GM19455 (cell line): ENCODE data around the gene SEMA4A.
A peak's percentile ranks its signal among the peaks of the same experiment; 100 is the strongest.

ENCODE experiments used
- ATAC-seq: cut with Tn5 transposase; IDR thresholded peaks from one replicate; pipeline ENCODE4 v1.9.1; 2021; ENCODE audit not compliant: unreplicated experiment

The SEMA4A gene

DNA sequence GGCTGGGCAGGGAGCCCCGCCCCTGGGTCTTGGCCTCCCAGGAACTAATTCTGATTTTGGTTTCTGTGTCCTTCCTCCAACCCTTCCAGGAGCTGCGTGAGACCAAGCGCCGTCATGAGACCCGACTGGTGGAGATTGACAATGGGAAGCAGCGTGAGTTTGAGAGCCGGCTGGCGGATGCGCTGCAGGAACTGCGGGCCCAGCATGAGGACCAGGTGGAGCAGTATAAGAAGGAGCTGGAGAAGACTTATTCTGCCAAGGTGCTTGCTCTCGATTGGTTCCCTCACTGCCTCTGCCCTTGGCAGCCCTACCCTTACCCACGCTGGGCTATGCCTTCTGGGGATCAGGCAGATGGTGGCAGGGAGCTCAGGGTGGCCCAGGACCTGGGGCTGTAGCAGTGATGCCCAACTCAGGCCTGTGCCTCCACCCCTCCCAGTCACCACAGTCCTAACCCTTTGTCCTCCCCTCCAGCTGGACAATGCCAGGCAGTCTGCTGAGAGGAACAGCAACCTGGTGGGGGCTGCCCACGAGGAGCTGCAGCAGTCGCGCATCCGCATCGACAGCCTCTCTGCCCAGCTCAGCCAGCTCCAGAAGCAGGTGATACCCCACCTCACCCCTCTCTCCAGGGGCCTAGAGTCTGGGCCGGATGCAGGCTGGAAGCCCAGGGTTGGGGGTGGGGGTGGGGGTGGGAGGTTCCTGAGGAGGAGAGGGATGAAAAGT, 18.5 kb upstream of the SEMA4A start:
- ATAC-seq = no peak

DNA sequence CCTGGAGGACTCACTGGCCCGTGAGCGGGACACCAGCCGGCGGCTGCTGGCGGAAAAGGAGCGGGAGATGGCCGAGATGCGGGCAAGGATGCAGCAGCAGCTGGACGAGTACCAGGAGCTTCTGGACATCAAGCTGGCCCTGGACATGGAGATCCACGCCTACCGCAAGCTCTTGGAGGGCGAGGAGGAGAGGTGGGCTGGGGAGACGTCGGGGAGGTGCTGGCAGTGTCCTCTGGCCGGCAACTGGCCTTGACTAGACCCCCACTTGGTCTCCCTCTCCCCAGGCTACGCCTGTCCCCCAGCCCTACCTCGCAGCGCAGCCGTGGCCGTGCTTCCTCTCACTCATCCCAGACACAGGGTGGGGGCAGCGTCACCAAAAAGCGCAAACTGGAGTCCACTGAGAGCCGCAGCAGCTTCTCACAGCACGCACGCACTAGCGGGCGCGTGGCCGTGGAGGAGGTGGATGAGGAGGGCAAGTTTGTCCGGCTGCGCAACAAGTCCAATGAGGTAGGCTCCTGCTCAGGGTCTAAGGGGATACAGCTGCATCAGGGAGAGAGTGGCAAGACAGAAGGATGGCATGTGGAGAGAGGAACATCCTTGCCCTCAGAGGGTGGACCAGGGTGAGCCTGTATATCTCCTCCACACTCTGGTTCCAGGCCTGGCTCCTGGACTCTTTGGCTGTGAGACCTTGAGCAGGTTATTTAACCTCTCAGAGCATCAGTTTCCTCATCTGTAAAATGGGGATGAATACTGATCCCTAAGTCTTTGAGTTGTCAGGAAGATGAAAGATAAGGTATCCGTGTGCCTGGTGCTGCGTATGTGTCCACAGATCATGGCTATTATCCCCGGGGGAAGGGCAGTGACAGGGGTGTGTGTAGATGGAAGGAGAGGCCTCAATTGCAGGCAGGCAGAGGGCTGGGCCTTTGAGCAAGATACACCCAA, 17.2 kb upstream of the SEMA4A start:
- ATAC-seq = no peak

DNA sequence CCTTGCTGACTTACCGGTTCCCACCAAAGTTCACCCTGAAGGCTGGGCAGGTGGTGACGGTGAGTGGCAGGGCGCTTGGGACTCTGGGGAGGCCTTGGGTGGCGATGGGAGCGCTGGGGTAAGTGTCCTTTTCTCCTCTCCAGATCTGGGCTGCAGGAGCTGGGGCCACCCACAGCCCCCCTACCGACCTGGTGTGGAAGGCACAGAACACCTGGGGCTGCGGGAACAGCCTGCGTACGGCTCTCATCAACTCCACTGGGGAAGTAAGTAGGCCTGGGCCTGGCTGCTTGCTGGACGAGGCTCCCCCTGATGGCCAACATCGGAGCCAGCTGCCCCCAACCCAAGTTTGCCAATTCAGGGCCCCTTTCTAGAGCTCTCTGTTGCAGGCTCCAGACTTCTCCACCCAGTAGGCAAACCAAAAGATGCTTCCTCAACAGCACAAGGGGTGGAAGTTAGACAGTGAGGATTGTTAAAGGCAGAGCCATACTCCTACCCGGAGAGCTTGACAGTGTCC, 16.4 kb upstream of the SEMA4A start:
- no peak for ATAC-seq

DNA sequence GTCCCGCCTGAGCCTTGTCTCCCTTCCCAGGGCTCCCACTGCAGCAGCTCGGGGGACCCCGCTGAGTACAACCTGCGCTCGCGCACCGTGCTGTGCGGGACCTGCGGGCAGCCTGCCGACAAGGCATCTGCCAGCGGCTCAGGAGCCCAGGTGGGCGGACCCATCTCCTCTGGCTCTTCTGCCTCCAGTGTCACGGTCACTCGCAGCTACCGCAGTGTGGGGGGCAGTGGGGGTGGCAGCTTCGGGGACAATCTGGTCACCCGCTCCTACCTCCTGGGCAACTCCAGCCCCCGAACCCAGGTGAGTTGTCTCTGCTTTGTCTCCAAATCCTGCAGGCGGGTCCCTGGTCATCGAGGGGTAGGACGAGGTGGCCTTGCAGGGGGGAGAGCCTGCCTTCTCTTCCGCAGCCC, 14.9 kb upstream of the SEMA4A start:
- no peak for ATAC-seq

DNA sequence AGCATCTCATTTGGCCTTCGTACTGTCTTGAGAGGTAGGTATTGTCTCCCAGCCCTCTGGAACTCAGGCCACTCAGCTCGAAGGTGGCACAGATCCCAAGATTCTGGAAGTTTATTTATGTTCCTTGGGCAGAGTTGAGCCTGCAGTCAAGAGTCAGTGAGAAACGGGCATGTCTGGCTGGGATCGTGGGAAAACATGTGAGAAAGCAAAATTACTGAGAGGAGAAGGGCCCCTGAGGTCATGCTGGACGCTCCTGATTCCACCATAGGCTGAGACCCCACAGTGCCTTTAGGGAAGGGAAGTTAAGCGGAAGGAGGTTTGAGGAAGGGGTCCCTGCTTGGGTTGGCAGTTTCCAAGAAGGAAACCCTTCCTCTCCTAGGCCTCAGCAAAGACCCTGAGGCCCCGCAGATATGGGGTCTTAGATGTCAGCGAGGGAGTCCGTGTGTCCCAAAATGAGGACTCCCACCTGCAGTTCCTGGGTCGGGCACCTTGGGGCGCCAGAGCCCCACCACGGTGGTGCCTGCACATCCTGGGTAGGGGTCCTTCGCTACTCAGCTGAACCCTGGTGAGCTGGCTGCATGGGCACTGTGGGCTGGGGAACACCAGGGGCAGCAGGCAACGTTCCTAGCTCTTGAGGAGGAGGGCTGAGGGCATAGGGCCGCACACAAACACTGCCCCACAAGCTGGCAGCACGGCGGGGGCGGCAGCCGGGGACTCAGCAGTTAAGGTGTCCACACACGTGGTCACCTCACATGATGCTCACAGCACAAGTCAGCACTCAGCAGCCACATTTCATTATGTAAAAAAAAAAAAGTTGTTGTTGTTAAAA, 12.3 kb upstream of the SEMA4A start:
- no peak for ATAC-seq

DNA sequence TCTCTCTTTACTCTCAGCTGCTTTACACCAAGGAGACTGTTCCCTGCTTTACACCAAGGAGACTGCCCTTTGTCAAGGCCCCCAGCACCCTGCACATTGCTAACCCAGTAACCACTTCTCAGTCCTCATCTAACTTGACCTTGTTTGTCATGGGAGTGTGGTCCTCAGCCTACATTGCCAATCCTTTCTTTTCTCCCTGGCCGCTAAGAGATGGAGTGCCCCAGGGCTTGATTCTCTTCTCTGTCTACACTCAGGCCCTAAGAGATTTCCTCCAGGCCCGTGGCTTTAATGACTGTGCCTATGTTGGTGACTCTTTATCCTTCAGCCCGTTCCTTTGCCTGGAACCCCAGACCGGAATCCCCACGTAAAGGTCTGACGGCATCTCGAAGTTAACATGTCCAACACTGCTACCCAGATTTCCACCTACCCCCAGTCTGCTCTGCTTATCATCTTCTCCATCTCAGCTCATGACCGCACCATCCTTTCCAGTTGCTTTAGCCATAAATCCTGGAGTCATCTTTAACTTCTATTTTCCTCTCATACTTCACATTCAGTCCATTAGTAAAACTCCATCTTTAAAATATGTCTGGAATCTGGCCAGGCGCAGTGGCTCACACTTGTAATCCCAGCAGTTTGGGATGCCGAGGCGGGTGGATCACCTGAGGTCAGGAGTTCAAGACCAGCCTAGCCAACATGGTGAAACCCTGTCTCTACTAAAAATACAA, 9.5 kb upstream of the SEMA4A start:
- no peak for ATAC-seq

DNA sequence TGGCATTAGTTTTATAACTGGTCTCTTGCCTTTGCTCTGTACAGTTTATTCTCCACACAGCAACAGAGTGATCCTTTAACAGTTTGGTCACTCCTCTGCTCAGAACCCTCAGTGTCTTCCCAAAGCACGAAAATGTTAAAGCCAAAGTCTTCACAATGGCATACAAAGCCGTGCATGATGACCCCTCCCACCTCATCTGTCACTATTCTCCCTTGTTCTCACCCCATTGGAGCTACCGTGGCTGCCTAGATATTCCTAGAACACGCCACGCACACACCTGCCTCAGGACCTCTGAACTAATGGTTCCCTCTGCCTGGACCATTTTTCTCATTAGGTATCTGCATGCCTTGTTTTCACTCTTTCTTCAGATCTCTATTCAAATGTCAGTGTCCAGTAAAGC, 8.6 kb upstream of the SEMA4A start:
- no peak for ATAC-seq

DNA sequence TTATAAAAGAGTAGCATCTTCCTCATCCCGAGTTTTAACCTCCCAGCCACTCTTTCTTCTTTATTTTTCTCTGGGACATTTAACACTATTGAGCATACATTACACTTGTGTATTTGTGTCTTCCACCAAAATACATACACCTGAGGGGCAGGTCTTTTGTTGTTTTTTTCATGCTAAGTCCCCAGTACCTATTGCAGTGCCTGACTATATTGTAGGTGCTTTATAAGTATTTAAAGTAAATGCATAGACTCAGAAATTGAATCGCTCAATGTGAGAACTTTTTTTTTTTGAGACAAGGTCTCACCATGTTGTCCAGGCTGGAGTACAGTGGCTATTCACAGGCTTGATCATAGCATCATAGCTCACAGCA, 7.8 kb upstream of the SEMA4A start:
- ATAC-seq = no peak

DNA sequence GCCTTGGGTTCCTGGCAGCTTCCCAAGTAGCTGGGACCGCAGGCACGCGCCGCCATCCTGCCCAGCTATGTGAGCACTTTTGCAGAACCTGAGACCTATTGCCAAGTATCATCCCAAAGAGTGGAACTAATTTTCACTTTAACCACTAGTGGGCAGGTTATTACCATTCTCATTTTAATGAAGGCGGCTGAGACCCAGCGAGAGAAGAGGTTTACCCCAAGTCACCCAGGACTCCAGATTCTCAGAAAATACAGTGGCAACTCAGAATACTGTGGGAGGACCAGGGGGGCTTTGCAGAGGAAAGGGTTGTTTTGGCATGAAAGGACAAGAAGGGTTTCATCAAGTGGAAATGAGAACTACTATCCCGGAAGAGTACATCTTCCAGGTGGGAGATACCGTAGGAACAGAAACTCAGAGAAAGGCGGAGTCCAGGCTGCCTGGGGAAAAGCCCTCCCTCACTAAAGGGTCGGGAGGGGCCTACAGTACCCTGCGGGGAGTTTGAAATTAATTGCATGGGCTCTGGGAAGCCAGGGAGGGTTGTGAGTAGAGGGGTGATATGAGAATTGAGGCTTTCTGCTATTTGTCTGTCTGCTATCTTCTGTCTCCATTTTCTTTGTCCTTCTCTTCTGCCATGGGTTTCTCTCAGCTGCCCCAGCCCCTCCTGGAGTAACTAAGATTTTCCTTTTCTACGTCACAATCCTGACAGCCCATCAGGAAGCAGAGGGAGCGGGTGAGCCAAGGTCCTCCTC, 7.2 kb upstream of the SEMA4A start:
- no peak for ATAC-seq

DNA sequence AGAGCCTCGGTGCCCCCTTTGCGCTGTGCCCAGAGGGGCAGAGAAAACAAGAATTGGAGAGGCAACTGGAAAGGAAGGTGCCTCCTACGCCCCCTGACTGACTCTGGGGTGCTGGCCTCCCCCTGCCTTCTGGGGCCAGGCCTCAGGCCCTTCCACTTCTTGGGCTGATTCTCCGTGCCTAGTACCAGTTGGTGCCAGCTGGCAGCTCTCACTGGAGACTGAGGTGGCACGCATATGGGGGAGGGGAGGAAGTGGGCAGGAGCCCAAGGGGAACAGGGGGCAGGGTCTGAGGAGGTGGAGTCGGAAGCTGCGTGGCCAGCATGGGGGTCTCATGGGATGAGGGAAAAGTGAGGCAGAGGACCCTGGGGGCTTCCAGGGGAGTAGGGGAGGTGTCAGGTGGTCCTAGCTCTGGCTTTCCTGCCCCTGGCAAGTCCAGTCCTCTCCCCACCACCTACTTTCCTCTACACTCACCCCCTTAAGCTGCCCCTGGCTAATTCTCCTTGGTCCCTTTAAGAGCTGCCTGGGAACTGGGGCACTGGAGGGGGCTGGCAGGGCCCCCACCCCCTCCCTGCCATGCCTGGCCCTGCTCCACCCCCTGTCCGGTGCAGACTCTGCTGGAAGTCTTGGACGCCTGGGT, 6.5 kb upstream of the SEMA4A start:
- ATAC-seq = no peak

DNA sequence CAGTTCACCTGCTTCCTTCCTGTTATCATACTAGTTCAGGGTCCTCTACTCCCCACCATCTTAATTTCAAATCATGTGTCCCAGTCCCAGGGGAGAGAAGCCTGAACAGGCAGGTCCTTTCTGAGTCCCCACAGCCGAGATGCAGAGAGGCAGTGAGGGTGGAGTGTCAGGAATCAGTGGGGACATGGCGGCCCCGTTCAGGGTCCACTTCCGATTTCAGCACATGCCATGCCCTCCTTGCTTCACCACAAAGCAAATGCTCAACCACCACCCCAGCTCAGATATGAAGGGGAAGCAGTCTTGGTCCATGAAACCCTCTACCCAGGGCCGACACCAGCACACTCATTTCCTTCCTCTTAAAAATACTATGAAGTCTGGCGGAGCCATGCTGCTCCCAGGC, 5.2 kb upstream of the SEMA4A start:
- ATAC-seq = no peak

DNA sequence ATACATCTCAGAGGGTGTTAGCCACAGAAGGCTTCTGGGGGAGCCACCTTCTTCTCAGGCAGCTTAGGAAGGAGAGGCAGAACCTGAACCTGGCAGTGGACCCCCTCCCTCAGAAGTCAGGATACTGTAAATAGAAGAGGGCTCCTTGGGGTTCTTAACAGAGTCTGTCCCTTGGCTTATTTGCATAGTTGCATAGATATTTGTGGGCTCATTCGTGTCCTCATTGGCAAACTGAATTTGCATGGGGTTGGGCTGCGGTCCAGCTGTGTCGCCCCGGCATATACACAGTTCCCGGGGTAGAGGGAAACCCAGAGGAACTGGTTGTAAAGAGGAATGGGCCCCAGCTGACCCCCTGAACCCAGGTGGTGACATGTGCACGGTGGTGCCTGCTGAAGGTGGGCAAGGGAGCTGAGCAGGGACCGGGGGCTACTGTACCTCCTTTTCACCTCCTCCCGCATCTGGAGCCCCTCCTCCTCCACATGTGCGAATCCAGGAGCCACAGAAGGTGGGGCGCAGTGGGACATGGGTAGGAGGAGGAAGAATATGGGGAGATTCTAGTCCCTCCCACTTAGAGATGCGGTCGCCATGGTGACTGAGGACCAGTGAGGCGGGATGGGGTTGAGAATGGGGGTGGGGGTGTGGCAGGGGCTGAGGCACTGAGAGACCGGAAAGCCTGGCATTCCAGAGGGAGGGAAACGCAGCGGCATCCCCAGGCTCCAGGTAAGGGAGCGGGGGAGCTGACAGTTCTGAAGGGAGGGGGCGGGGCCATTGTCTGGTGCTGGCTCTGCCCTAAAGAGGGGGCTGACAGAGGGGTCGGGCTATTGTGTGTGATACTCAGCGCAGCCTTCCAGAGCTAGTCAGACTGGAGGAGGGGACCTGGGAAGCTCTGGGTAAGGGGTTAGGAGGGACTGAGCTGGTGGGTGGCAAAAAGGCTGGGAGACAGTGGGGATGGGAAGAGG, 3.7 kb upstream of the SEMA4A start:
- peak; percentile 51 for ATAC-seq

DNA sequence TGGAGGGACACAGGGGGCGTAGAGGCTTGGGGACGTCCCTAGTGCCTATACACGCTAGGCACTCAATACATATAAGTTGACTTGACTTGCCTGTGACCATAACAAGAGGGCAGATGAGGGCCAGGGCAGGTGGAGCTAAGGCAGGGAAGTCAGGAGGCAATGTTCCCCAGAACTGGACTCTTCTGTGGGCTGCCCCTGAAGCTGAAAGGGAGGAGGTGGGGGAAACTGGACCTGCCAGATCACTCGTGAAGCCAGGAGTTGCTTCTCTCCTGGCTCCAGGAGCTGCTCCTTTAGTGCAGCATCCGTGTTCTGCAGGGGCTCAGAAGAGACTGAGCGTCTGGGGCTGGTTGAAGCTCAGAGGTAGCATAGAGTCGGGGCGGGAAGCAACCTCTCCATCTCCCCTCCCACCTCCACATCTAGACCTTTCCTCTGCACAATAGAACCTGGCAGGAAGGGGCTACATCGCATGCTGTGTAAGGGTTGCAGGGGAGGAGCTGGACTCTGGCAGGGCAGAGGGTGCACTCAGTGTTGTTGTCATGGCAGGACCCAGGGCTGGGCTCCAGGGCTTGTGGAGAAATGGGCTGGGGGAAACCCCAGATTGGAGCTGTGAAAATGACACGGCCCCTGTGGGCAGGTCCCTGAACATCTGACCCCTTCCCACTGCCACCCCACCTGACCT, 2.9 kb upstream of the SEMA4A start:
- no peak for ATAC-seq

DNA sequence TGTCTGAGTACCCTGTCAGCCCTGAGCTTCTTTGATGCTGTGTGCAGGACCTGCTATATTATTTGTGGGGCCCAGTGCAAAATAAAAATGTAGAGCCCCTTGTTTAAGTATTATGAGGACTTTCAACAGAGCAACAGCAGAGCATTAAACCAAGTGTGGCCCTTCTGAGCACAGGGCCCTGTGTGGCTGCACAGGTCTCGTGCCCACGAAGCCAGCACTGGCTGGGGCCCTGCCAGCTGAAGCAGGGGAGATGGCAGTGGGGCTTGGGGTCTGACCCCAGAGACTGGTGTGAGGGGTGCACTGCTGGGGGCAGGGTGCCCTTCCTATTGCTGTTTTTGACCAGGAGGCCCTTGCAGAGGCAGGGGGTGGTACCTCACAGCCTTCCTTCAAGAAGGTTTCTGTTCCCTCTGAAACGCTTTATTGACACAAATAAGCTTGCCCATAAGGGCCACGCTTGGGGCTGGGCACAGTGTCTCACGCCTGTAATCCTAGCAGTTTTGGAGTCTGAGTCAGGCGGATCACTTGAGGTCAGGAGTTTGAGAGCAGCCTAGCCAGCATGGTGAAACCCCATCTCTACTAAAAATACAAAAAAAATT, 2.2 kb upstream of the SEMA4A start:
- ATAC-seq = no peak

DNA sequence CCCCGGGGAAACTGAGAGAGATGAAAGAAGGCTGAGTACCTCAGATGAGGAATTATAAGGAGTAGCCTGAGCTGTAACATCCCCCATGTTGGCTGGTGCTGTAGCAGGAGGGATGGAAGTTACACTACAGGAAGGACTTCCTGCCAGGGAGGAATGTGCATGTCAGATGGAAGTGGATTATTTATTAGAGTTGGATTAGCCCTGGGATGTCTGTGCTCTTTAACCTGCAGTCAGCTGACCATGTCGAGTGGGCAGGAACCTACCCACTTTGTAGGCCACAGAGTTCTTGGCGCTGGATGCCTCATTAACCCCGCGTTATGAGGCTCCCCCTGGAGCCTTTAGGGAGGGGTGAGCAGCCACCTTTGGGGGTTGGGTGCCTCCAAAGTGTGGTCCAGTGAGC, 757 bp upstream of the SEMA4A start:
- no peak for ATAC-seq

DNA sequence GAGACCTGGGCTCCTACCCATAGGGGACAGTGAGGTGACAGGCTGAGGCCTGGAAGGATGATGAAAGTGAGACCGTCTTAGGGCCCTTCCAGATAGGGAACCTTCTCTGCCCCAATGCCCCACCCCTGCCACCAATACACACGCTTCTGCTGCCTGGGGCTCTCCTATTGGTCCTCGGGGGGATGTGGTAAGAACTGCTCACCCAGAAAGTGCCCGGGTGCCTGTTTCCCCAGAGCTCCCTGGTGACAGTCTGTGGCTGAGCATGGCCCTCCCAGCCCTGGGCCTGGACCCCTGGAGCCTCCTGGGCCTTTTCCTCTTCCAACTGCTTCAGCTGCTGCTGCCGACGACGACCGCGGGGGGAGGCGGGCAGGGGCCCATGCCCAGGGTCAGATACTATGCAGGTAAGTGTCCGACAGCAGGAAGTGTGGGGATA, 948 bp downstream of the SEMA4A start:
- ATAC-seq = no peak

DNA sequence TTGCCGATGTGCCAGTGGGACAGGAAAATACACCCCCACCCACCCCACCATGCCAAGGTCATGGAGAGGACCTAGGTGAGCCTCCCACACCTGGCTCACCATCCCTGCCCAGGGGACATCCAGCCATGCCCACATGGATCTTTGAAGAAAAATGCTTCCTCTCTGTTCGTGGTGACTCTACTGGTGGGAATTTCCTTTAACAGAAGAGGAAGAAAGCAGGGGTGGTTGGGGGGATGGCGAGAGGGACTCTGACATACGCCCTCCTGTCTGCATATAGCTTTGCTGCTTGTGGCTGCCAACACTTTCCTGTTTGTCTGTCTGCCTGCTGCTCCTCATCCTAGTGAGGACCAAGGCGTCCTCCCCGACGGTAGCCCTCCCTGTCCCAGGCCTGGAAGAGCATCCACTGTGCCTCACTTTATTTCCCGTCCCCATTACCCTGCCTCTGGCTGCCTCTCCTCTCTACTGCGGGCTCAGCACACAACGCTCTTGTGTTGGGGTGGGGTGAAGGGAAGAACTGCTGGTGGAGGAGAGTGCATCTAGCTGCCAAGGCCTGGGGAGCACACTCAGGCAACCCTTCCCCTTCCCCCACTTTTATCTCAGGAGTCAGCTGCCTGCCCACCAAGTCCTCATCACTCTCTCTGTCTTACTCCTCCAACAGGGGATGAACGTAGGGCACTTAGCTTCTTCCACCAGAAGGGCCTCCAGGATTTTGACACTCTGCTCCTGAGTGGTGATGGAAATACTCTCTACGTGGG, 2.5 kb downstream of the SEMA4A start:
- no peak for ATAC-seq
